Hepatocyte (in vitro differentiated cells): ENCODE measurements around the gene NRTN. TPM values are rescaled to one million over a fixed set of nuclear protein-coding genes. Genes with fewer than 3 reads are reported as not detected.

Experiments used
- DNase-seq: peaks from one replicate; pipeline ENCODE4 v3.0.0-alpha.2; 2016; ENCODE audit warnings: low spot score
- H2AFZ ChIP-seq: fragments of 200-600 bp; sonication (generic); 2 replicates; pipeline ENCODE4 v1.6.0; 2016; ENCODE audit warnings: antibody characterized with exemption, mild to moderate bottlenecking
- H3K27ac ChIP-seq: fragments of 200-600 bp; sonication (generic); 2 replicates; pipeline ENCODE4 v1.5.1; 2016; ENCODE audit warnings: mild to moderate bottlenecking
- H3K27me3 ChIP-seq: fragments of 200-600 bp; sonication (generic); 2 replicates; pipeline ENCODE4 v1.6.1; 2016
- H3K36me3 ChIP-seq: fragments of 200-600 bp; sonication (generic); replicated peaks from 2 replicates; pipeline ENCODE4 v1.5.1; 2016; ENCODE audit warnings: low read depth; ENCODE audit not compliant: insufficient read depth
- H3K4me1 ChIP-seq: fragments of 200-600 bp; sonication (generic); 2 replicates; pipeline ENCODE4 v1.5.1; 2016; ENCODE audit warnings: mild to moderate bottlenecking, moderate library complexity; ENCODE audit not compliant: insufficient read depth
- H3K4me2 ChIP-seq: fragments of 200-600 bp; sonication (generic); 2 replicates; pipeline ENCODE4 v1.6.0; 2016
- H3K4me3 ChIP-seq: fragments of 200-600 bp; sonication (generic); 2 replicates; pipeline ENCODE4 v1.5.1; 2016; ENCODE audit warnings: mild to moderate bottlenecking
- H3K79me2 ChIP-seq: fragments of 200-600 bp; sonication (generic); 2 replicates; pipeline ENCODE4 v1.6.0; 2017; ENCODE audit warnings: mild to moderate bottlenecking
- H3K9me2 ChIP-seq: fragments of 200-600 bp; sonication (generic); replicated peaks from 2 replicates; pipeline ENCODE4 v1.6.0; 2017; ENCODE audit warnings: mild to moderate bottlenecking; ENCODE audit not compliant: insufficient read depth
- H3K9me3 ChIP-seq: fragments of 200-600 bp; sonication (generic); 2 replicates; pipeline ENCODE4 v1.5.1; 2016; ENCODE audit warnings: low read depth, mild to moderate bottlenecking
- H4K20me1 ChIP-seq: fragments of 200-600 bp; sonication (generic); 2 replicates; pipeline ENCODE4 v1.6.0; 2016; ENCODE audit warnings: mild to moderate bottlenecking; ENCODE audit not compliant: insufficient read depth, poor library complexity, severe bottlenecking
- EZH2 ChIP-seq: fragments of 200-600 bp; sonication (generic); IDR thresholded peaks from 2 replicates; pipeline ENCODE4 v1.6.1; 2016; ENCODE audit warnings: antibody characterized with exemption, mild to moderate bottlenecking, borderline replicate concordance
- EZH2phosphoT487 ChIP-seq: fragments of 200-600 bp; sonication (generic); IDR thresholded peaks from one replicate; pipeline ENCODE4 v1.6.1; 2018; ENCODE audit warnings: antibody characterized with exemption, mild to moderate bottlenecking, low read depth, moderate library complexity; ENCODE audit not compliant: unreplicated experiment, severe bottlenecking
- WGBS: methylation state at CpG from one replicate; pipeline ENCODE4 v1.1.6; 2016; ENCODE audit warnings: low lambda C conversion rate; ENCODE audit errors: missing lambda C conversion rate; 5-methylcytosine and 5-hydroxymethylcytosine counted together
- polyA plus RNA-seq: library from polyadenylated mRNA; unstranded; fragments of >200 nt; fragmentation: Nextera tagmentation; extraction: Ambion mirVana; gene quantifications from 2 replicates; pipeline ENCODE4 v1.2.1, GENCODE V29; 2016
- total RNA-seq: library from RNA; depleted of rRNA; stranded (reverse); fragments of >200 nt; gene quantifications from 2 replicates; pipeline ENCODE4 v1.2.3, GENCODE V29; 2014
- TF ChIP-seq, protein P1 (sequence below): fragments of 200-600 bp; sonication (generic); IDR thresholded peaks from 2 replicates; pipeline ENCODE4 v1.5.1; 2016; ENCODE audit warnings: antibody characterized with exemption, mild to moderate bottlenecking; ENCODE audit not compliant: poor library complexity

The NRTN gene
- total and polyA plus RNA-seq, 2 experiments from 2014 or later: 2.7 to 31.1 TPM

GRCh38 chr19:5831159-5831558, 26.3 kb downstream of the NRTN start:
- no peak for DNase-seq
- H3K4me2 ChIP-seq: no peak overlapping the region
- no peak for TF ChIP-seq EZH2
- TF ChIP-seq EZH2phosphoT487: no peak
- 87% methylated on average over 9 of the region's 9 CpGs for WGBS
- H3K4me3 ChIP-seq: no peak overlapping the region
- no peak overlapping the region for H3K27ac ChIP-seq
- H3K27me3 ChIP-seq: no peaks in the 10 kb centered on the region
- H3K79me2 ChIP-seq: no peaks in the 10 kb centered on the region
- H3K9me2 ChIP-seq: no peaks in the 10 kb centered on the region
- no peaks in the 10 kb centered on the region for H4K20me1 ChIP-seq
- no peaks in the 10 kb centered on the region for H3K36me3 ChIP-seq
- H3K4me1 ChIP-seq: peaks cover 18% of the 10 kb centered on the region
- H2AFZ ChIP-seq: no peak overlapping the region
- no peaks in the 10 kb centered on the region for H3K9me3 ChIP-seq

DNA sequence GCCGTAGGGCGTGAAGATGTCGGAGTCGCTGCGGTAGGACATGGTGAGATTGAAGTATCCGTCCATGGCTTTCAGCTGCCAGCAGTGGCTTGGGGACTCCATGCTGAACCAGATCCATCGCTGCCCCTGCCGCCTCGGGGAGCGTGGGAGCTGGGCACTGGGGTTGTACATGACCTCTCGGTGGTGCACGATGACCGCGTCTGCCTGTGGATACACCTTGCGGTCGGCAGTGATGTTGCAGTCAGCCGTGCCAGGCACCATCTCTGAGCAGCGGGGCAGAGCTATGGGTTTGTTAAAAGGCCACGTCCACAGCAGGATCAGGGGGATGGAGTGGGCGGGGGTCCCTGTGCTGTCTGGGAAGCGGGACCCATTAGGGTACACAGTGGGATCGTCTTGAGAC, 27.2 kb downstream of the NRTN start:
- WGBS: 93% methylated on average over 22 of the region's 22 CpGs
- TF ChIP-seq, protein P1, sequence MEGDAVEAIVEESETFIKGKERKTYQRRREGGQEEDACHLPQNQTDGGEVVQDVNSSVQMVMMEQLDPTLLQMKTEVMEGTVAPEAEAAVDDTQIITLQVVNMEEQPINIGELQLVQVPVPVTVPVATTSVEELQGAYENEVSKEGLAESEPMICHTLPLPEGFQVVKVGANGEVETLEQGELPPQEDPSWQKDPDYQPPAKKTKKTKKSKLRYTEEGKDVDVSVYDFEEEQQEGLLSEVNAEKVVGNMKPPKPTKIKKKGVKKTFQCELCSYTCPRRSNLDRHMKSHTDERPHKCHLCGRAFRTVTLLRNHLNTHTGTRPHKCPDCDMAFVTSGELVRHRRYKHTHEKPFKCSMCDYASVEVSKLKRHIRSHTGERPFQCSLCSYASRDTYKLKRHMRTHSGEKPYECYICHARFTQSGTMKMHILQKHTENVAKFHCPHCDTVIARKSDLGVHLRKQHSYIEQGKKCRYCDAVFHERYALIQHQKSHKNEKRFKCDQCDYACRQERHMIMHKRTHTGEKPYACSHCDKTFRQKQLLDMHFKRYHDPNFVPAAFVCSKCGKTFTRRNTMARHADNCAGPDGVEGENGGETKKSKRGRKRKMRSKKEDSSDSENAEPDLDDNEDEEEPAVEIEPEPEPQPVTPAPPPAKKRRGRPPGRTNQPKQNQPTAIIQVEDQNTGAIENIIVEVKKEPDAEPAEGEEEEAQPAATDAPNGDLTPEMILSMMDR: no peak
- TF ChIP-seq EZH2: no peak
- no peak for TF ChIP-seq EZH2phosphoT487
- H3K4me2 ChIP-seq: no peak overlapping the region

DNA sequence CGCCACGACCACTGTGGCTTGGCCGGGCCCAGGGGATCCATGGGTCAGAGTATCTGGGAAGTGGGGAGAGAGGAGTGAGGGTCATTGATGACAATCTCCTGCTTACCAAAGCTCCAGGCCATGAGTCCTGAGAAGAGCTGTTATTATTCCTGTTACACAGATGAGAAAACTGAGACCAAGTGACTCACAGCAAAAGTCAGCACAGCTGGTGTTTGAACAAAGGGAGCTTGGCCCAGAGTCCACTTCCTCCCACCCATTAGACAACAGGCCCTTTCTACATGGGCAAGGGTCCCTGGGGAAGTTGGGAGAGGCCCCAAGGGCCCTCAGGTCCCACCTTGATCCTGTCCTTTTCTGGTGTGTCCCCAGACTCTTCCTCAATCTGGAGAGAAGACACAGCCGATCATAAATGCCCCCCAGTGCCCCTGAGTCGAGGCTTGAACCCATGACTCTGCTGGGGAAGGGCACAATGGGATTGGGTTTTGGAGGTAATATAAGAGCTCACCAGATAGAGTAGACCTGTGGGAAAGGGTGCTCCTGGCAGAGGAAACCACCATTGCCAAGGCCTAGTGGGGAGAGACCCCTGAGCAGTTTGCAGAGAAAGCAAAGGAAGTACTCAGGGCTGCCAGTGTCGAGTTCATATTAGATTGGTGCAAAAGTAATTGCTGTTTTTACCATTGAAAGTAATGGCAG, 27.8 kb downstream of the NRTN start:
- Histone ChIP-seq H2AFZ (no peak overlapping the region), H3K79me2 (no peaks in the 10 kb centered on the region), H3K4me3 (no peak overlapping the region), H3K9me3 (no peaks in the 10 kb centered on the region), H4K20me1 (no peaks in the 10 kb centered on the region), H3K27me3 (no peaks in the 10 kb centered on the region), H3K4me1 (peaks cover 16% of the 10 kb centered on the region), H3K27ac (no peak overlapping the region), H3K9me2 (no peaks in the 10 kb centered on the region), H3K36me3 (no peaks in the 10 kb centered on the region), H3K4me2 (no peak overlapping the region)
- WGBS: 95% methylated on average over 6 of the region's 6 CpGs
- TF ChIP-seq, protein P1: no peak
- TF ChIP-seq EZH2phosphoT487 (no peak), EZH2 (no peak)
- no peak for DNase-seq

More for the DNA sequence above, 27.2 kb downstream of the NRTN start:
- Histone ChIP-seq H3K9me3 (no peaks in the 10 kb centered on the region), H3K36me3 (no peaks in the 10 kb centered on the region), H2AFZ (no peak overlapping the region), H3K4me3 (no peak overlapping the region), H4K20me1 (no peaks in the 10 kb centered on the region), H3K4me1 (peaks cover 18% of the 10 kb centered on the region), H3K27me3 (no peaks in the 10 kb centered on the region), H3K27ac (no peak overlapping the region), H3K9me2 (no peaks in the 10 kb centered on the region), H3K79me2 (no peaks in the 10 kb centered on the region)
- no peak for DNase-seq

DNA sequence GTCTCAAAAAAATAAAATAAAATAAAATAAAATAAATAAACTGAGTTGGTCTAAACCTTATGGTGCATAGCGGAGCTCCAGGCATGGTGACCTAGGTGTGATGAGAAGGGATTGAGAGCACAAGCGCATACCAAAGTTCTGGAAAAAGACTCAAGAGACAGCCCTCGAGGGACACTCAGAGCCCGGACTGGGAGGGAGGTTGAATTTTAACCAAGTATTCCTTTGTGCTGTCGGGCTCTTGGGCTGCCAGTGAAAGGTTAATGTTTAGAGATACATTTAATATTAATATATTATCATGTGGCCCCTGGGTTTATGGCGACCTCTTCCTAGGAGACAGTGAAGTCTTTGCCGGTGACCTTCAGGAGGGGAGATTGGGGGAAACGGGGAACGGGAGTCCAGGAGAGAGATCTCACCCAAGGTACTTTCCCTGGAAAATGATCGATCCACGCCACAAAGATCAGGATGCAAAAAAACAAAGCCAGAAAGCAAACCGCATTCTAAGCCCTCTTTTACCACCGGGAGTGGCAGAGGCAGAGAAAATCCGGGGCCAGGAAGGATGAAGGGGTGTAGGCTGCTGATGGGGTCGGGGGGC, 33.0 kb downstream of the NRTN start:
- Histone ChIP-seq H2AFZ (no peak overlapping the region), H3K4me2 (no peak overlapping the region), H3K79me2 (no peaks in the 10 kb centered on the region)

More for the DNA sequence above, 33.0 kb downstream of the NRTN start:
- Histone ChIP-seq H3K4me1 (no peaks in the 10 kb centered on the region), H3K9me3 (no peaks in the 10 kb centered on the region), H4K20me1 (no peaks in the 10 kb centered on the region), H3K9me2 (no peaks in the 10 kb centered on the region), H3K36me3 (no peaks in the 10 kb centered on the region), H3K27me3 (no peaks in the 10 kb centered on the region), H3K27ac (no peak overlapping the region), H3K4me3 (no peak overlapping the region)
- DNase-seq: no peak
- 66% methylated on average over 15 of the region's 15 CpGs for WGBS
- TF ChIP-seq EZH2 (no peak), EZH2phosphoT487 (no peak)
- TF ChIP-seq, protein P1: no peak
